Body of pancreas (tissue), 4 donors: ENCODE measurements around the gene RSPH6A. TPM values are rescaled to one million over a fixed set of nuclear protein-coding genes. Genes with fewer than 3 reads are reported as not detected.
A peak's percentile ranks its signal among the peaks of the same experiment; 100 is the strongest.

Experiments
- ATAC-seq: fragments of 150-250 bp; one replicate; pipeline ENCODE4 v1.9.1; 2016
- DNase-seq, 4 donors: peaks; one replicate each; pipeline ENCODE4 v3.0.0-alpha.2; 2019
- H3K27ac ChIP-seq, 4 donors: fragments of 200-600 bp; sonication (generic); 1 replicate in 3 of 4; 2 replicates in 1 of 4; pipeline versions ENCODE4 v1.5.1 to v1.6.1; 2016 to 2019; ENCODE audit warnings: mild to moderate bottlenecking in 1 of 4, mixed read lengths in 1 of 4, moderate library complexity in 1 of 4
- H3K27me3 ChIP-seq, 2 donors: fragments of 200-600 bp; sonication (generic); one replicate each; pipeline ENCODE4 v1.6.0; 2016; ENCODE audit warnings: mild to moderate bottlenecking in 1 of 2
- H3K36me3 ChIP-seq, 2 donors: fragments of 200-600 bp; sonication (generic); replicated peaks in 1 of 2; 2 replicates each; pipeline ENCODE4 v1.5.1; 2016; ENCODE audit warnings: low read depth in 2 of 2; ENCODE audit not compliant: insufficient read depth in 1 of 2
- H3K4me1 ChIP-seq: fragments of 200-600 bp; sonication (generic); one replicate; pipeline ENCODE4 v1.6.0; 2016
- H3K4me3 ChIP-seq, 2 donors: fragments of 200-600 bp; sonication (generic); 1 replicate in 1 of 2; 2 replicates in 1 of 2; pipeline ENCODE4 v1.5.1; 2016 to 2019
- H3K9me3 ChIP-seq, 3 donors: fragments of 200-600 bp; sonication (generic); 1 replicate in 2 of 3; 2 replicates in 1 of 3; pipeline ENCODE4 v1.5.1; 2016
- POLR2A ChIP-seq, 3 donors: fragments of 450-650 bp; IDR thresholded peaks; one replicate each; pipeline ENCODE4 v1.6.1; 2016; ENCODE audit warnings: antibody characterized with exemption in 3 of 3, mild to moderate bottlenecking in 2 of 3
- WGBS, 2 donors: methylation state at CpG; one replicate each; pipeline ENCODE4 v1.1.5; 2017; 5-methylcytosine and 5-hydroxymethylcytosine counted together
- intact Hi-C: fragments of 100-400 bp; cut with DNase I; formaldehyde crosslinking; loops from one replicate; pipeline ENCODE4 v1.15.1; 2023
- total RNA-seq, 2 donors: library from RNA; depleted of rRNA; stranded (reverse); fragments of >200 nt; gene quantifications; one replicate each; pipeline ENCODE4 v1.1.0, GENCODE V29; 2016
- TF ChIP-seq, protein P1 (sequence below), 7 experiments: fragments of 450-650 bp in 4 of 7; fragments of 200-600 bp in 3 of 7; sonication (generic) in 3 of 7; IDR thresholded peaks; one replicate each; pipeline ENCODE4 v1.5.1; 2016 to 2019; ENCODE audit warnings: antibody characterized with exemption in 7 of 7

Gene RSPH6A
- total RNA-seq, 2 donors from 2014 or later: 0.33 TPM; not detected in 1

DNA sequence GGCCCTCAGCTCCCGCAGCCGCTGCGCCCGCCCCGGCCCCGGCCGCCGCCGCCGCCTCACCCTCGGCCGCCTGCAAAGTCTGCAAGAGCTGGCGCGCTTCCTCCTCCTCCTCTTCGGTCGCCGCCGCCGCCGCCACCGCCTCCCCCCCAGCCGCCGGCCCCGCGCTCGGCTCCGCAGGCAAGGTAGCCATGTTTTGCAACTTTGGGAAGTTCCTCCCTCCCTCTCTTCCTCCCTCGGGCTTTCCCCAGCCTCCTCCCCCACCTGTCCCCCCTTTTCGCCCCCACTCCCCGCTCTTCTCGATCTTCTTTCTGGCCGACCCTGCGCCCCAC, 46.5 kb downstream of the RSPH6A start:
- intact Hi-C loops: no loop called here
- no peak for TF ChIP-seq POLR2A (IDR thresholded peaks at IDR 0.05)
- TF ChIP-seq, protein P1, sequence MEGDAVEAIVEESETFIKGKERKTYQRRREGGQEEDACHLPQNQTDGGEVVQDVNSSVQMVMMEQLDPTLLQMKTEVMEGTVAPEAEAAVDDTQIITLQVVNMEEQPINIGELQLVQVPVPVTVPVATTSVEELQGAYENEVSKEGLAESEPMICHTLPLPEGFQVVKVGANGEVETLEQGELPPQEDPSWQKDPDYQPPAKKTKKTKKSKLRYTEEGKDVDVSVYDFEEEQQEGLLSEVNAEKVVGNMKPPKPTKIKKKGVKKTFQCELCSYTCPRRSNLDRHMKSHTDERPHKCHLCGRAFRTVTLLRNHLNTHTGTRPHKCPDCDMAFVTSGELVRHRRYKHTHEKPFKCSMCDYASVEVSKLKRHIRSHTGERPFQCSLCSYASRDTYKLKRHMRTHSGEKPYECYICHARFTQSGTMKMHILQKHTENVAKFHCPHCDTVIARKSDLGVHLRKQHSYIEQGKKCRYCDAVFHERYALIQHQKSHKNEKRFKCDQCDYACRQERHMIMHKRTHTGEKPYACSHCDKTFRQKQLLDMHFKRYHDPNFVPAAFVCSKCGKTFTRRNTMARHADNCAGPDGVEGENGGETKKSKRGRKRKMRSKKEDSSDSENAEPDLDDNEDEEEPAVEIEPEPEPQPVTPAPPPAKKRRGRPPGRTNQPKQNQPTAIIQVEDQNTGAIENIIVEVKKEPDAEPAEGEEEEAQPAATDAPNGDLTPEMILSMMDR (IDR thresholded peaks at IDR 0.05): no peak
- Histone ChIP-seq H3K4me3 (peak overlapping the region; percentile 60 to 80), H3K27ac (peak overlapping the region; percentile 93 to 98 (median 98)), H3K27me3 (no peaks in the 10 kb centered on the region), H3K9me3 (no peaks in the 10 kb centered on the region), H3K36me3 (no peaks in the 10 kb centered on the region), H3K4me1 (peaks cover 75% of the 10 kb centered on the region)
- no peak for ATAC-seq
- peak; percentile 44 to 64 (median 59) for DNase-seq
- WGBS, 2 donors: 1% methylated on average over 23 of the region's 33 CpGs

DNA sequence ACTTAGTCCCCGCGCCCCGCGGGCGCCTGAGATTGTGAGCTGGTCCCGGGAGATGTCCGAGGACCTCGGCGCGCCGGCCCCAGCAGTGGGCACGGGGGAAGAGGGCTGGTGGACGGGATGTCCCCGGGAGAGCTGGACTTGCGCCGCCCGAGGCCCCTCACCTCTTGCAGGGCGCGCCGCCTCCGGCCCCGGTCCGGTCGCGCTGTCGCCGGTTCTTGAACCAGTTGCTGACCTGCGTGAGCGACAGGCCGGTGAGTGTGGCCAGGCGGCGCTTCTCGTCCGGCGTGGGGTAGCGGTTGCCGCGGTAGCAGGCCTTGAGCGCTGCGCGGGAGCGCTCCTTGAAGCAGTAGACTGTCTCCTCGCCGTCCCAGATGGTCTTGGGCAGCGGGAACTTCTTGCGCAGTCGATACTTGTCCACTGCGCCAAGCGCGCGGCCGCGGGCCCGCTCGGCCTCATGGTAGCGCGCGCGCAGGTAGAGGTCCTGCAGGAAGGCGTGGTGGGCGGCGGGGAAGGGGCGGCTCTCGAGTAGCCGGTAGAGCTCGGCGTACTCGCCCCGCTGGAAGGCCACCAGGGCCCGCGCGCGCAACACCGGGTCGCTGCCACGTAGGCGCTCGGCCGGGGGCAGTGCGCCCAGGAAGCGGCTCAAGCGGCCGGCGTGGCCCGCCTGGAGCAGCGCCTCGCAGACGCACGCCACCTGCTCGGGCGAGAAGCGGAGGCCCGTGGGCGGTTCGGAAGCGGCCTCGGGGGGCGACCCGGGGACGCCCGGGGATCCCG, 47.0 kb downstream of the RSPH6A start:
- Histone ChIP-seq H3K4me1 (peaks cover 69% of the 10 kb centered on the region), H3K4me3 (peak overlapping the region; percentile 60 to 80), H3K9me3 (no peaks in the 10 kb centered on the region), H3K27ac (peak overlapping the region; percentile 93 to 98 (median 98)), H3K27me3 (no peaks in the 10 kb centered on the region), H3K36me3 (no peaks in the 10 kb centered on the region)
- DNase-seq (peak; percentile 80 to 86 (median 85)), ATAC-seq (peak; percentile 6)
- intact Hi-C loops: no loop called here
- peak; percentile 57 to 75 (median 74) for TF ChIP-seq POLR2A (IDR thresholded peaks at IDR 0.05)
- TF ChIP-seq, protein P1 (IDR thresholded peaks at IDR 0.05): no peak
- WGBS, 2 donors: 1% methylated on average over 98 of the region's 102 CpGs; no CpG with 5 or more reads in 1 of the 2 donors

- peaks cover 63% of the 10 kb centered on the region for H3K4me1 ChIP-seq
- no peaks in the 10 kb centered on the region for H3K27me3 ChIP-seq
- no peaks in the 10 kb centered on the region for H3K9me3 ChIP-seq
- intact Hi-C loops: no loop called here
- ATAC-seq: peak; percentile 7
- H3K27ac ChIP-seq: peak overlapping the region; percentile 93 to 98 (median 98)
- H3K36me3 ChIP-seq: no peaks in the 10 kb centered on the region
- DNase-seq: peak; percentile 83 to 88 (median 86)
- TF ChIP-seq POLR2A (IDR thresholded peaks at IDR 0.05): peak; percentile 68 to 84 (median 71)
- TF ChIP-seq, protein P1 (IDR thresholded peaks at IDR 0.05): no peak
- H3K4me3 ChIP-seq: peak overlapping the region; percentile 60 to 80
- 13 to 18% methylated on average over 18 to 31 of the region's 31 CpGs for WGBS, 2 donors
These were observed 47.7 kb downstream of the RSPH6A start for GRCh38 chr19:45767410-45767880.

DNA sequence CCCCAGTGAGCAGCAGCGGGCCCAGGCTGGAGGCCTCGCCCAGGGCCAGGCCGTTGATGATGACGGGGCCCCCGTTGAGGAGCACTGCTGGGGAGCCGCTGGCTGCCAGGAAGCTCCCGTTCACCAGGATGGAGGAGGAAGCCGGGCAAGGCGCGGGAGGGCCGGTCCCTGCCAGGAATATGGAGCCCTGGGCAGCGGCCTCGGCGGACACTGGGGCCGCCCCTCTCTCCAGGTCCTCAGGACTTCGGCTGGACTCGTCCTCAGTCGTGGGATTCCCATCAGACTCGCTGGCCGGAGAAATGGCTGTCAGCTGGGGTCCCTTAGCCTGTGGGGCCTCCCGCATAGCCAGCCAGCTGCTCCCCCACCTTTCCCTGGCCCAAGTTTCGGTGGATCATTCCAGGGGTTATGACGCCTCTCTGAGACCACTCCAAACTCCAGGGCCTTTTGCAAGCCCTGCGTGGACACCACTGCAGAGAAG, 48.2 kb downstream of the RSPH6A start:
- Histone ChIP-seq H3K27ac (peak overlapping the region; percentile 93 to 98 (median 98)), H3K27me3 (no peaks in the 10 kb centered on the region), H3K36me3 (no peaks in the 10 kb centered on the region), H3K4me3 (peak overlapping the region; percentile 60 to 80), H3K9me3 (no peaks in the 10 kb centered on the region), H3K4me1 (peaks cover 58% of the 10 kb centered on the region)
- TF ChIP-seq, protein P1 (IDR thresholded peaks at IDR 0.05): no peak
- TF ChIP-seq POLR2A (IDR thresholded peaks at IDR 0.05): no peak
- peak in 2 of 4 donors; percentile 32 to 54 for DNase-seq
- intact Hi-C loops: no loop called here
- no peak for ATAC-seq
- WGBS, 2 donors: 22% methylated on average over 24 of the region's 24 CpGs; no CpG with 5 or more reads in 1 of the 2 donors
